Naive thymus-derived CD4-positive, alpha-beta T cell (primary cell): ENCODE results near the gene NPIPA5. TPM values are rescaled to one million over a fixed set of nuclear protein-coding genes. Genes with fewer than 3 reads are reported as not detected.
"Not testable (repeated sequence)": the region's sequence is repeated elsewhere in the genome, so short reads cannot be mapped to it uniquely, and the experiment has no call there.

ENCODE experiments used
- ATAC-seq: fragments of 150-1000 bp; cut with Tn5 transposase; 2 replicates; pipeline ENCODE4 v1.10.0; 2021; ENCODE audit warnings: mild to moderate bottlenecking, moderate library complexity
- CTCF ChIA-PET: fragments of 350-600 bp; sonication (Branson Sonifier 250); formaldehyde crosslinking; loops from one replicate; lab custom pipeline; 2021; ENCODE audit warnings: antibody characterized with exemption; lab: Charles Lee
- POLR2A ChIA-PET: fragments of 350-600 bp; sonication (Branson Sonifier 250); formaldehyde crosslinking; loops from one replicate; lab custom pipeline; 2021; ENCODE audit warnings: antibody characterized with exemption, inconsistent platforms; lab: Charles Lee
- DNase-seq, 9 donors: peaks; one replicate each; pipeline versions ENCODE4 v3.0.0 to v3.0.0-alpha.2; 2020 to 2022; ENCODE audit warnings: mixed read lengths in 1 of 9
- H3K27ac ChIP-seq: one replicate; pipeline ENCODE4 v1.7.0; 2013; ENCODE audit warnings: mild to moderate bottlenecking, low read depth, low read length, moderate library complexity
- H3K27me3 ChIP-seq, 2 donors: one replicate each; pipeline ENCODE4 v1.7.0; 2013; ENCODE audit warnings: low read length in 2 of 2, mild to moderate bottlenecking in 2 of 2, moderate library complexity in 2 of 2; ENCODE audit not compliant: control insufficient read depth in 2 of 2, insufficient read depth in 2 of 2
- H3K36me3 ChIP-seq, 3 experiments: 1 replicate in 2 of 3; 2 replicates in 1 of 3; pipeline ENCODE4 v1.7.0; 2013; ENCODE audit warnings: low read length in 3 of 3, mild to moderate bottlenecking in 3 of 3, moderate library complexity in 1 of 3; ENCODE audit not compliant: insufficient read depth in 3 of 3, control insufficient read depth in 2 of 3
- H3K4me1 ChIP-seq, 2 donors: one replicate each; pipeline ENCODE4 v1.7.0; 2013; ENCODE audit warnings: low read length in 2 of 2, mild to moderate bottlenecking in 2 of 2, moderate library complexity in 1 of 2; ENCODE audit not compliant: control insufficient read depth in 2 of 2, insufficient read depth in 2 of 2
- H3K4me3 ChIP-seq: 2 replicates; pipeline ENCODE4 v1.7.0; 2013; ENCODE audit warnings: mild to moderate bottlenecking, low read length
- H3K9me3 ChIP-seq, 3 experiments: 1 replicate in 2 of 3; 2 replicates in 1 of 3; pipeline ENCODE4 v1.7.0; 2013; ENCODE audit warnings: low read length in 3 of 3; ENCODE audit not compliant: control insufficient read depth in 2 of 3
- H3K27ac Mint-ChIP-seq, 9 donors: one replicate each; pipeline ENCODE4 v1.8.0; 2020 to 2022; ENCODE audit warnings: mixed read lengths in 9 of 9, mild to moderate bottlenecking in 8 of 9, moderate library complexity in 5 of 9, inconsistent platforms in 2 of 9
- H3K27me3 Mint-ChIP-seq, 5 donors: one replicate each; pipeline ENCODE4 v1.8.0; 2021 to 2022; ENCODE audit warnings: mixed read lengths in 5 of 5, mild to moderate bottlenecking in 1 of 5
- H3K36me3 Mint-ChIP-seq, 5 donors: one replicate each; pipeline ENCODE4 v1.8.0; 2020 to 2022; ENCODE audit warnings: mixed read lengths in 5 of 5, mild to moderate bottlenecking in 3 of 5, inconsistent platforms in 1 of 5
- H3K4me1 Mint-ChIP-seq, 7 donors: one replicate each; pipeline ENCODE4 v1.8.0; 2020 to 2022; ENCODE audit warnings: mixed read lengths in 7 of 7, mild to moderate bottlenecking in 3 of 7, inconsistent platforms in 1 of 7
- H3K4me3 Mint-ChIP-seq, 10 donors: one replicate each; pipeline ENCODE4 v1.8.0; 2020 to 2022; ENCODE audit warnings: mild to moderate bottlenecking in 10 of 10, mixed read lengths in 10 of 10, moderate library complexity in 6 of 10, inconsistent platforms in 2 of 10
- H3K9me3 Mint-ChIP-seq, 11 donors: one replicate each; pipeline ENCODE4 v1.8.0; 2020 to 2022; ENCODE audit warnings: mixed read lengths in 11 of 11, mild to moderate bottlenecking in 4 of 11, inconsistent platforms in 1 of 11, moderate library complexity in 1 of 11
- intact Hi-C, 2 donors: fragments of 100-400 bp; cut with micrococcal nuclease; formaldehyde crosslinking; loops; one replicate each; pipeline ENCODE4 v1.15.1; 2023
- polyA plus RNA-seq, 2 donors: library from polyadenylated mRNA; unstranded; fragments of 300-500 nt; fragmentation: Illumina TruSeq; gene quantifications; one replicate each; pipeline ENCODE4 v1.2.3, GENCODE V29; 2021
- total RNA-seq, 6 experiments: library from RNA in 5 of 6; stranded (reverse) in 5 of 6; gene quantifications; 1 replicate in 5 of 6; 2 replicates in 1 of 6; pipeline ENCODE4 v1.2.3 and lab custom pipeline; 2021 to 2026

The NPIPA5 gene
- total and polyA plus RNA-seq, 7 experiments from 2014 or later: 0.54 to 44.8 (median 19.2) TPM

DNA sequence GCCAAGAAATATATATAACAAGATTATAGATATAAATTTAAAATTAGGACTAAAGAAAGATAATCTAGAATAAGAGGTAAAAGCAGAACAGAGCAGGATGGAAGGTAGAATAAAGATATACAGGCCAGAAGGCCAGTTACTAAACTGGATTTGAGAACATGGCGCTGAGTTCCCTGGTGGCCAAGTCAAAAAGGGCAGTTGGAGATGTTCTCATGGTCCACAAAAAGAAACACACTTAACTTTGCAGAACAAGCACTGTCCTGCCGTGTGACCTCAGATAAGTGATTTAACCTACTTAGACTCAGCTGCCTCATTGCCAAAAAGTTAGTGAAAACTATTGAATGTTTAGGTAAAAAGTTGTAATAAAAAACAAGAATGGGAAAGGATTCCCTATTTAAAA lies 23.2 kb downstream of the NPIPA5 start:
- CTCF ChIA-PET, H3K27ac Mint-ChIP-seq, DNase-seq, H3K27me3 ChIP-seq, H3K36me3 ChIP-seq, H3K9me3 ChIP-seq, H3K4me3 ChIP-seq, ATAC-seq, H3K9me3 Mint-ChIP-seq, H3K36me3 Mint-ChIP-seq, H3K4me3 Mint-ChIP-seq, intact Hi-C loops, H3K27ac ChIP-seq, POLR2A ChIA-PET, H3K27me3 Mint-ChIP-seq, H3K4me1 ChIP-seq, H3K4me1 Mint-ChIP-seq: not testable (repeated sequence)

- POLR2A ChIA-PET, H3K4me1 ChIP-seq, H3K9me3 ChIP-seq, H3K27me3 ChIP-seq, H3K27ac Mint-ChIP-seq, H3K36me3 Mint-ChIP-seq, CTCF ChIA-PET, H3K9me3 Mint-ChIP-seq, H3K4me3 ChIP-seq, intact Hi-C loops, H3K27me3 Mint-ChIP-seq, H3K4me3 Mint-ChIP-seq, H3K36me3 ChIP-seq, DNase-seq, ATAC-seq, H3K27ac ChIP-seq, H3K4me1 Mint-ChIP-seq: not testable (repeated sequence)
Observed at GRCh38 chr16:15352852-15353251, 25.2 kb downstream of the NPIPA5 start.

- ATAC-seq, H3K27ac Mint-ChIP-seq, H3K4me3 ChIP-seq, H3K36me3 ChIP-seq, H3K27me3 ChIP-seq, intact Hi-C loops, POLR2A ChIA-PET, H3K27me3 Mint-ChIP-seq, H3K4me3 Mint-ChIP-seq, H3K36me3 Mint-ChIP-seq, DNase-seq, H3K4me1 ChIP-seq, H3K27ac ChIP-seq, H3K4me1 Mint-ChIP-seq, CTCF ChIA-PET, H3K9me3 ChIP-seq, H3K9me3 Mint-ChIP-seq: not testable (repeated sequence)
Observed at GRCh38 chr16:15351745-15352144, 26.3 kb downstream of the NPIPA5 start.

GRCh38 chr16:15351251-15351650 lies 26.8 kb downstream of the NPIPA5 start:
- POLR2A ChIA-PET, CTCF ChIA-PET, ATAC-seq, H3K4me1 ChIP-seq, H3K36me3 ChIP-seq, H3K4me1 Mint-ChIP-seq, DNase-seq, H3K36me3 Mint-ChIP-seq, H3K4me3 ChIP-seq, H3K9me3 ChIP-seq, H3K4me3 Mint-ChIP-seq, H3K27me3 Mint-ChIP-seq, H3K27me3 ChIP-seq, H3K9me3 Mint-ChIP-seq, H3K27ac ChIP-seq, intact Hi-C loops, H3K27ac Mint-ChIP-seq: not testable (repeated sequence)

GRCh38 chr16:15348721-15349120 lies 29.4 kb downstream of the NPIPA5 start:
- CTCF ChIA-PET, H3K4me3 ChIP-seq, H3K9me3 ChIP-seq, H3K27ac Mint-ChIP-seq, H3K4me1 Mint-ChIP-seq, H3K27me3 ChIP-seq, H3K9me3 Mint-ChIP-seq, intact Hi-C loops, H3K27ac ChIP-seq, H3K36me3 Mint-ChIP-seq, H3K4me3 Mint-ChIP-seq, H3K4me1 ChIP-seq, H3K27me3 Mint-ChIP-seq, DNase-seq, H3K36me3 ChIP-seq, ATAC-seq, POLR2A ChIA-PET: not testable (repeated sequence)

GRCh38 chr16:15342337-15342736 lies 35.8 kb downstream of the NPIPA5 start:
- CTCF ChIA-PET, H3K4me1 Mint-ChIP-seq, intact Hi-C loops, H3K27me3 ChIP-seq, H3K9me3 Mint-ChIP-seq, POLR2A ChIA-PET, H3K4me1 ChIP-seq, H3K4me3 ChIP-seq, H3K27me3 Mint-ChIP-seq, H3K4me3 Mint-ChIP-seq, ATAC-seq, DNase-seq, H3K27ac ChIP-seq, H3K36me3 Mint-ChIP-seq, H3K9me3 ChIP-seq, H3K36me3 ChIP-seq, H3K27ac Mint-ChIP-seq: not testable (repeated sequence)

DNA sequence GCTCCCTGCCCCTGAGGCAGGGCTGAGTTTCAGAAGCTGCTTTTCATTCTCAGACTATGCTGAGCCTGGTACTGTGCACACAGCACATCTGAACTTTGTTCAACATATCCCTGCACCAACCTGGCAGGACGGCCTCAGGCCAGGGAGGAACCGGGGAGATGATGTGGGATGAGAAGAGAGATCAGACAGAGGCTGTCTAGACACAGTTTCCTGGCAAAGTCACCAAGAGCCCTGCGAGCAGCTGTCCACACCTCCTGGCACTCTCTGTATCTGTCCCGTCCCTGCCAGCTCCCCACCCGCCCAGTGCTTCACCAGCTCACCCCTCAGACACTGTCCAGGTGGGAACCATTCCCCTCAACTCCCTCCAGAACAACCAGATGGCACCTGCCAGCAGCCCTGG lies 39.1 kb downstream of the NPIPA5 start:
- H3K27me3 Mint-ChIP-seq: not testable (repeated sequence)

More for the DNA sequence above, 39.1 kb downstream of the NPIPA5 start:
- H3K9me3 Mint-ChIP-seq, DNase-seq, CTCF ChIA-PET, H3K4me3 ChIP-seq, H3K27ac Mint-ChIP-seq, ATAC-seq, H3K9me3 ChIP-seq, H3K36me3 Mint-ChIP-seq, H3K36me3 ChIP-seq, intact Hi-C loops, H3K4me1 Mint-ChIP-seq, POLR2A ChIA-PET, H3K4me3 Mint-ChIP-seq, H3K27me3 ChIP-seq, H3K4me1 ChIP-seq, H3K27ac ChIP-seq: not testable (repeated sequence)
